Measurements from ENCODE around the gene HAGHL. TPM values are rescaled to one million over a fixed set of nuclear protein-coding genes. Genes with fewer than 3 reads are reported as not detected.

The HAGHL gene
- total and polyA plus RNA-seq, 5 donors = 7.5 to 21.0 (median 12.1) TPM

Small RNAs within 50 kb of the gene (microRNA-seq; reads per million reads assigned to microRNA genes)
- gene MIR662 = 0 reads per million in 2 donors

Other genes with a start within 250 kb of the HAGHL start
- 10 to 100 TPM; 15.4 to 22.1 (median 19.6) TPM for gene CAPN15, start 199.4 kb upstream of the HAGHL start, total RNA-seq
- gene CAPN15, start 199.4 kb upstream of the HAGHL start, polyA plus RNA-seq = 16.9 TPM
- gene PRR35, start 166.7 kb upstream of the HAGHL start, total RNA-seq = not detected
- gene PRR35, start 166.7 kb upstream of the HAGHL start, polyA plus RNA-seq = not detected
- under 1 TPM; 0.22 to 0.62 (median 0.54) TPM for gene NHLRC4, start 160.1 kb upstream of the HAGHL start, total RNA-seq
- 0.84 TPM for gene NHLRC4, start 160.1 kb upstream of the HAGHL start, polyA plus RNA-seq
- 10 to 100 TPM; 19.8 to 23.0 (median 21.6) TPM for gene PIGQ, start 157.1 kb upstream of the HAGHL start, total RNA-seq
- 22.9 TPM for gene PIGQ, start 157.1 kb upstream of the HAGHL start, polyA plus RNA-seq
- 10 to 100 TPM; 10.9 to 13.4 (median 11.9) TPM for gene RAB40C, start 137.0 kb upstream of the HAGHL start, total RNA-seq
- 13.4 TPM for gene RAB40C, start 137.0 kb upstream of the HAGHL start, polyA plus RNA-seq
- gene WFIKKN1, start 96.1 kb upstream of the HAGHL start, total RNA-seq = under 1 TPM; 0.15 to 0.70 (median 0.20) TPM
- 0.29 TPM for gene WFIKKN1, start 96.1 kb upstream of the HAGHL start, polyA plus RNA-seq
- gene METTL26, start 90.8 kb upstream of the HAGHL start, total RNA-seq = 10 to 100 TPM; 55.4 to 60.3 (median 56.6) TPM
- 128 TPM for gene METTL26, start 90.8 kb upstream of the HAGHL start, polyA plus RNA-seq
- 100 to 1,000 TPM in 1 of 4 donors, 10 to 100 TPM in 3; 71.2 to 121 (median 85.6) TPM for gene MCRIP2, start 85.3 kb upstream of the HAGHL start, total RNA-seq
- gene MCRIP2, start 85.3 kb upstream of the HAGHL start, polyA plus RNA-seq = 141 TPM
- 10 to 100 TPM; 10.5 to 13.7 (median 12.0) TPM for gene WDR90, start 77.7 kb upstream of the HAGHL start, total RNA-seq
- 8.1 TPM for gene WDR90, start 77.7 kb upstream of the HAGHL start, polyA plus RNA-seq
- gene RHOT2, start 59.0 kb upstream of the HAGHL start, total RNA-seq = 100 to 1,000 TPM in 1 of 4 donors, 10 to 100 TPM in 3; 84.3 to 104 (median 90.8) TPM
- gene RHOT2, start 59.0 kb upstream of the HAGHL start, polyA plus RNA-seq = 101 TPM
- 1 to 10 TPM in 3 of 4 donors, under 1 TPM in 1; 0.89 to 2.9 (median 1.7) TPM for gene RHBDL1, start 51.4 kb upstream of the HAGHL start, total RNA-seq
- gene RHBDL1, start 51.4 kb upstream of the HAGHL start, polyA plus RNA-seq = 2.3 TPM
- gene STUB1, start 46.7 kb upstream of the HAGHL start, total RNA-seq = 100 to 1,000 TPM; 114 to 121 (median 119) TPM
- gene STUB1, start 46.7 kb upstream of the HAGHL start, polyA plus RNA-seq = 126 TPM
- 10 to 100 TPM; 52.0 to 55.7 (median 54.6) TPM for gene JMJD8, start 42.8 kb upstream of the HAGHL start, total RNA-seq
- gene JMJD8, start 42.8 kb upstream of the HAGHL start, polyA plus RNA-seq = 49.7 TPM
- gene WDR24, start 36.7 kb upstream of the HAGHL start, total RNA-seq = 1 to 10 TPM; 7.1 to 9.0 (median 8.2) TPM
- 6.3 TPM for gene WDR24, start 36.7 kb upstream of the HAGHL start, polyA plus RNA-seq
- gene FBXL16, start 21.3 kb upstream of the HAGHL start, total RNA-seq = under 1 TPM; 0.19 to 0.38 (median 0.28) TPM
- gene FBXL16, start 21.3 kb upstream of the HAGHL start, polyA plus RNA-seq = 0.34 TPM
- gene METRN, start 12.0 kb upstream of the HAGHL start, total RNA-seq = 10 to 100 TPM; 65.2 to 75.0 (median 69.4) TPM
- 68.2 TPM for gene METRN, start 12.0 kb upstream of the HAGHL start, polyA plus RNA-seq
- 10 to 100 TPM; 25.7 to 38.8 (median 33.2) TPM for gene ANTKMT, start 6.0 kb upstream of the HAGHL start, total RNA-seq
- gene ANTKMT, start 6.0 kb upstream of the HAGHL start, polyA plus RNA-seq = 37.6 TPM
- under 1 TPM in 3 of 4 donors, not detected in 1; 0.36 to 0.97 (median 0.40) TPM for gene CCDC78, start 663 bp upstream of the HAGHL start, total RNA-seq
- gene CCDC78, start 663 bp upstream of the HAGHL start, polyA plus RNA-seq = 0.48 TPM
- 10 to 100 TPM; 21.5 to 31.3 (median 23.4) TPM for gene CIAO3, start 13.9 kb downstream of the HAGHL start, total RNA-seq
- gene CIAO3, start 13.9 kb downstream of the HAGHL start, polyA plus RNA-seq = 28.2 TPM
- 1 to 10 TPM in 2 of 4 donors, under 1 TPM in 1, not detected in 1; 0.92 to 3.1 (median 1.0) TPM for gene MSLN, start 33.6 kb downstream of the HAGHL start, total RNA-seq
- not detected for gene MSLN, start 33.6 kb downstream of the HAGHL start, polyA plus RNA-seq
- gene RPUSD1, start 61.3 kb downstream of the HAGHL start, total RNA-seq = 10 to 100 TPM in 2 of 4 donors, 1 to 10 TPM in 2; 9.3 to 11.8 (median 9.9) TPM
- 11.5 TPM for gene RPUSD1, start 61.3 kb downstream of the HAGHL start, polyA plus RNA-seq
- gene CHTF18, start 61.5 kb downstream of the HAGHL start, total RNA-seq = 1 to 10 TPM; 4.0 to 6.9 (median 4.9) TPM
- gene CHTF18, start 61.5 kb downstream of the HAGHL start, polyA plus RNA-seq = 3.4 TPM
- gene GNG13, start 73.6 kb downstream of the HAGHL start, total RNA-seq = not detected
- not detected for gene GNG13, start 73.6 kb downstream of the HAGHL start, polyA plus RNA-seq
- gene LMF1, start 243.9 kb downstream of the HAGHL start, total RNA-seq = 10 to 100 TPM; 10.6 to 13.3 (median 11.2) TPM
- 7.8 TPM for gene LMF1, start 243.9 kb downstream of the HAGHL start, polyA plus RNA-seq

All from right cardiac atrium (tissue), 5 donors.